ENCODE results near the gene LIMK1.
"Not testable (repeated sequence)": the region's sequence is repeated elsewhere in the genome, so short reads cannot be mapped to it uniquely, and the experiment has no call there.

The LIMK1 gene

DNA sequence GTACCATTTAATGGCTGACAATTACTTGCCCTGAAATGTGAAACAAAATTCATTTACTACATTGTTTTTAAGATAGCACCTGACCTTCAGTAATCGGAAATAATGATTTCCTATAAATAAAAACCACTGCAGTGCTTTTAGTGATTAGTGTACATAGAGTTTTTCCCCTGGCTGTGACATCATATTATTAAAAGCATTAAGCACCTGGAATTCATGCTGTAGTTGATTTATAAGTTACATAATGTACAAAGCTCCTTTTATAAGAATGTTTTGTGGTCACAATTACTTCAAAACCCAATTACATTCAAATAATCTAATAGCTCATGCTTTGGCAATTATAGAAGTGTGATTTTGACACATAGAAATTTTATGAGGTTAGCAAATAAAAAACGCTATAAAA lies 46.3 kb downstream of the LIMK1 start:
- DNase-seq: no peak

DNA sequence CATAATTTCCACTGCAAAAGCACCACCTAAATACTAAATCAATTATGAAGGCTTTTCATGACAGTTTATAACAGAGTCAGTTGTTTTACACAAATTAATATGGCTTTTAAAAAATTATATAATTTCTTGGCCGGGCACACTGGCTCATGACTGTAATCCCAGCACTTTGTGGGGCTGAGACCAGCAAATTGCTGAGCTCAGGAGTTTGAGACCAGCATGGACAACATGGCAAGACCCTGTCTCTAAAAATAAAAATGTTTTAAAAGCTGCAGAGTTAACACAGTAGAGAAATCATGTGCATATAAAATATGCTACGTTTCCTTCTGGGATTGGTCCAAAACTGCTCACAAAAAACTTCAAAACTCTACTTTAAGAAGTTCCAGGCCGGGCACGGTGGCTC lies 46.9 kb downstream of the LIMK1 start:
- no peak for DNase-seq

DNA sequence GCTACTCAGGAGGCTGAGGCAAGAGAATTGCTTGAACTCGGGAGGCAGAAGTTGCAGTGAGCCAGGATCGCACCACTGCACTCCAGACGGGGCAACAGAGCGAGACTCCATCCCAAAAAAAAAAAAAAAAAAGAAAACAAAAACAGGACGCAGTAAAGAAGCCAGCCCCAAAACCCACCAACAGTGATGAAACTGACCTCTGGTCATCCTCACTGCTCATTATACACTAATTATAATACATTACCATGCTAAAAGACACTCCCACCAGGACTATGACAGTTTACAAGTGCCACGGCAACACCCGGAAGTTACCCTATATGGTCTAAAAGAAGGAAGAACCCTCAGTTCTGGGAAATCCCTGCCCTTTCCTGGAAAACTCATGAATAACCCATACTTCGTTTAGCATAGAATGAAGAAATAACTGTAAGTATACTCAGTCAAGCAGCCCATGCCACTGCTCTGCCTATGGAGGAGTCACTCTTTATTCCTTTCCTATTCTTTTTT lies 50.6 kb downstream of the LIMK1 start:
- DNase-seq: no peak

DNA sequence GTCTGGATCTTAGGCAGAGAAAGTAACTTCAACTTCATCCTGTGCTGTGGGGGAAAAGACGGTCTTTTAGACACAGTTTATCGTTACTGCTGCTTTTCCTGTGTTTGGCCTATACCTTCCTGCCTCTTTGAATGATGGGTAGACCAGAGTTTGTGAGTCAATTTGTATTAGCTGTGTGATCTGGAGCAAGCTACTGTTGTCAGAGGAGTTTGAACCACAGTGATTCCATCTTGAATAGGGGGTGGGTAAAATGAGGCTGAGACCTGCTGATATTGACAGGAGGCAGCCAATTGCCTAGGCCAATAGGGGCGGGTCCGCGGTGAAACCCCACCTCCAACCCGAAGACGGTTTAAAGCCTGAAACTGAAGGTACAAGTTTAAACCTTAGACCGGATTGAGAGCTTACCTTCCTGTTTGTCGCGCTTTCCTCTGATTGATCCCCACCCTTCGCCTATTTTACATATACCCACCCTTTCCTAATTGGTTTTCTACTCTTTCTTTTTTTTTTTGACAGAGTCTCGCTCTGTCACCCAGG lies 54.8 kb downstream of the LIMK1 start:
- DNase-seq: peak in 2 of 4 experiments; percentile 11 to 13

DNA sequence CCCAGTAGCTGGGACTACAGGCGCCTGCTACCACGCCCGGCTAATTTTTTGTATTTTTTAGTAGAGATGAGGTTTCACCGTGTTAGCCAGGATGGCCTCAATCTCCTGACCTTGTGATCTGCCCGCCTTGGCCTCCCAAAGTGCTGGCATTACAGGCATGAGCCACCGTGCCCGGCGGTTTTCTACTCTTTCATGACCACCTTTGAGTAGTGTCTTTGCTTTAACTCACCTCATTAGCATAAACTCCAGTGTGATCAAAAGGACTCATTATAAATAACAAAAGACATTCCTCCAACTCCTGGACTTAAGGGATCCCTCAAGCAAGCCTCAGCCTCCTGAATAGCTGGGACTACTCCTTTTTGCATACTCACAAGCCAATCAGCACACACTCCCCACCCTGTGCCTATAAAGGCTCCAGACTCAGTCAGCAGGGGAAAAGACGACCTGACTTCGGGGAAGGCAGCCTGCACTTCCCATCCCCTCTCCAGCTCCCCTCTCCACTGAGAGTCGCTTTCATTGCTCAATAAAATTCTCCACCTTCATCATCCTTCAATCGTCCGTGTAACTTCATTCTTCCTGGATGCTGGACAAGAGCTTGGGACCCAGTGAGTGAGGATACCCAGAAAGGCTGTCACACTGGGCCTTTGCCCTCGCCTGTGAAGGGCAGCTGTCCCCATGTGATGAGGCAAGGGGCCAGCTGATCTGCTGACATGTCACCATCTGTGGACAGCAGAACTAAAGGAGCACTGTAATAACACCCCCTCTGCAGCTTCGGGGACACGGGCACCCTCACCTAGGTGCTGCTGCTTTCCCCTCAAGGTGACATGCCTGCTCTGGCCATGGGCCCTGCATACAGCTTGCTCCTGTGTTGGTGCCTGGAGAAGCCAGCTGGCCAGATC lies 55.6 kb downstream of the LIMK1 start:
- DNase-seq: no peak

DNA sequence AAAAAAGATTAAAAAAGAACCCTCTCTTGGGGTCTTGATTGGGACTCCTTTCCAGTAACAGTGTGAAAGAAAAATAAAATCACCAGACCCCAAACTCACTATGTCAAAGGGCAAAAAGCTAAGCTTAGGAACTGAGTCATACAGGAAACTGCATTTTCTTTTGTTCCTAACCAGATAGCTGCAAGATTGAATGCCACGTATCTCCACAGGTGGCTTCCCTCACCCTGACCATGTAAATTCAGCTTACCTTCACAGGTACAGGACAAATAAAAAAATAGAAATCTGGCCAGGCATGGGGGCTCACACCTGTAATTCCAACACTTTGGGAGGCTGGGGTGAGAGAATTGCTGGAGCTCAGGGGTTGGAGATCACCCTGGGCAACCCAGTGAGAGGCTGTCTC lies 58.1 kb downstream of the LIMK1 start:
- DNase-seq: no peak

DNA sequence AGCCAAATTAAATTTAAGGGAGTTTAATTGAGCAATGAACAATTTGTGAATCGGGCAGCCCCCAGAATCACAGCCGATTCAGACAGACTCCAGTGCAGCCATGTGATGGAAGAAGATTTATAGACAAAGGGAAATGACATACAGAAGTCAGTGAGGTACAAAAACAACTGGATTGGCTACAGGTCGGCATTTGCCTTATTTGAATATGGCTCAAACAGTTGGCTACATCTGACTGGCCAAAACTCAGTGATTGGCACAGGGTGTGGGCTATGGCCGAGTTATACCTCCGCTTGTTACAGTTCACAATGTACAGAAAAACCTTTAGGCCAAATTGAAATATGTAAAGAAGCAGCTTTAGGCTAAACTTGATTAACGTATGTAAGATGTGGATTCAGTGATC lies 59.8 kb downstream of the LIMK1 start:
- DNase-seq: no peak

DNA sequence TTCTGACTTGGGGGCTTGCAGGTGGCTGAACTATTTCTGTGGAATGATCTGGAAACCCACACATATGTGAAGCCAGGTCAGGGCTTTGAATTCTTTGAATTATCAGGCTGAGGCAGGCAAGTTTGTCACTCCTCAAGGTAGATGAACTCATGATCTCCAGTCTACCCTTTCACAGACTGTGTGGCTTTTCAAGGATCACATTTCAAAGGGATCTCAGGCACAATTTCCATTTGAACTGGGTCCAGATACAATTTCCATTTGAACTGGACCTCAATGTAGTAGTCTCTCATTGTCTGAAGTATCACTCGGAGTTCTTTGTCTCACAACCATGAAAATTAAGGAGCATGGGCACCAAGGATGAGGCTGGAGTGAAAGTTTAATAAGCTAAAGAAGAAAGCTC lies 64.9 kb downstream of the LIMK1 start:
- no peak for DNase-seq

DNA sequence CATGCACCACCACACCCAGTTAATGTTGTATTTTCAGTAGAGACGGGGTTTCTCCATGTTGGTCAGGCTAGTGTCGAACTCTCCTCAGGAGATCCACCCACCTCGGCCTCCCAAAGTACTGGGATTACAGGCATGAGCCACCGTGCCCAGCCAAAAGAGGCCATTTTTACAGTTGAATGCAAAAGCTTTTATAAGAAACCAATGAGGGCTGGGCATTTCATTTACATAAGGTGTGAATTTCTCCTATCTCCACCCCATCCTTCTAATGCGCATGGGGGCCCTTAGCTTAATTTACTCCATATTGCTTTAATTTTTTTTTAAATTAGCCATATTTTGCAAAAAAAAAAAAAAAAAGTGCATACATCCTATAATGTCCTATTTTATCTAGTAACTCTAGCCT lies 65.5 kb downstream of the LIMK1 start:
- DNase-seq: no peak

DNA sequence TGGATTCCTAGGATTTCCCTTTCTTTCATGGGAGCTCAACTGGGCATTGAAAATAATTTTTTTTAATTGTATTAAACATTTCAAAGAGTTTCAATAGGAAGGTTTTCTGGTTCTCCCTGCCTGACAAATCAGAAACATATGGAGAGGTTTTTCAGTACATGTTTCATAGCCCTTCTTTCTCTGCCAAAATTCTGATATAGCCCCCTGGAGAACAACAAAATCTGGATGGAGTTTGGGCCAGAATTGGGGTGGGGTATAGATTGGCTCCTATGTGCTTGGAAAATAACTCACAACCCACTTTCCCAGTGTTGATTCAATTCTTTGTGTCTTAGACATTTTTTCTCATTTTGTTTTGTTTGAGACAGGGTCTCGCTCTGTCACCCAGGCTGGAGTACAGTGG lies 66.0 kb downstream of the LIMK1 start:
- no peak for DNase-seq

DNA sequence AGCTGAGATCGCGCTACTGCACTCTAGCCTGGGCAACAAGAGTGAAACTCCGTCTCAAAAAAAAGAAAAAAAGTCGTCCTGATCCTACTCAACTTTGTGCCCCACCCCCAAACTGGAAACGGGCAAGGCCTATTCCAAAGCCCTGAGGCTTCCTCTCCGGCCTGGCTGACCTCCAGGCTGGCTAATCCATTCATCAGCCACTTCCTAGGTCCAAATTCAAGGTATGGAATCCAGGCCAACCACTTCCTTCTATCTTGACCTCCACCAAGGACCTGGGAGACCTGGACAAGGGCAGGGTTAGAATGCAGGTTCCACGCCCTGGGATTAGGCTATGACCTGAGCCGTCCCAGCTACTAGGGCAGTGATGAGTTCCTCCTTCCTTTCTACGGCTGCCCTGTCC lies 70.1 kb downstream of the LIMK1 start:
- no peak for DNase-seq

DNA sequence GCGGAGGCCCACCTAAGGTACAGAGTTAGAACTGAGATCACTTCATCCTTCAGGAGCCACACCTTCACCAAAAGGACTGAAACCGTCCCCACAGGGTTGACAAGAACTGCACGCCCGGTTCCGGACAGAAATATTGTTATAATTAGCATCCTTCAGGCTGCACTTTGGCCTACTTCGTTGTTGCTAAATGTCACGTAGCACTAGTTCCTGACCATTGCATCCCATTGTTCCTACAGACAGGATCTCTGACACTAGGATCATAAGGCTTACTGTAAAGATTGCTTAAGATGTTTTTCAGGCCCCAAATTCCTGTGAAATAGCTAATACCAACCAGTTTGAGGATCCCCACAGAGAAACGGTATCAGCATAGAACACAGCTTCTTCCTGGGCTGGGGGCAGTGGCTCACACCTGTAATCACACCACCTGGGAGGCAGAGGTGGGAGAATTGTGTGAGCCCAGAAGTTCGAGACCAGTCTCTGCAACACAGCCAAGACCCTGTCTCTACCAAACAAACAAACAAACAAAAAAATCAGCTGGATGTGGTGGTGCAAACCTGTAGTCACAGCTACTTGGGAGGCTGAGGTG lies 72.3 kb downstream of the LIMK1 start:
- DNase-seq: no peak

DNA sequence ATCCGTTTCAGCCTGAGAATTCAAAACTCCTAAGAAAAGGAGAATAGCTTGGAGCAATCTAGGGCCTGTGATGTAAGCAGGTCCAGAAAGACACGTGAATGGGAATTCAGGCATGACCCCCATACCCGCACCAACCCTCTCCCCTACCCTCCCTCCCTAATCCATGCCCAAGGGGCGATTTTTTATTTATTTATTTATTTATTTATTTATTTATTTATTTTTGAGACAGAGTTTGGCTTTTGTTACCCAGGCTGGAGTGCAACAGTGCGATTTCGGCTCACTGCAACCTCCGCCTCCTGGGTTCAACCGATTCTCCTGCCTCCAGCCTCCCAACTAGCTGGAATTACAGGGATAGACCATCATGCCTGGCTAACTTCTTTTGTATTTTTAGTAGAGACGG lies 74.0 kb downstream of the LIMK1 start:
- DNase-seq: no peak

DNA sequence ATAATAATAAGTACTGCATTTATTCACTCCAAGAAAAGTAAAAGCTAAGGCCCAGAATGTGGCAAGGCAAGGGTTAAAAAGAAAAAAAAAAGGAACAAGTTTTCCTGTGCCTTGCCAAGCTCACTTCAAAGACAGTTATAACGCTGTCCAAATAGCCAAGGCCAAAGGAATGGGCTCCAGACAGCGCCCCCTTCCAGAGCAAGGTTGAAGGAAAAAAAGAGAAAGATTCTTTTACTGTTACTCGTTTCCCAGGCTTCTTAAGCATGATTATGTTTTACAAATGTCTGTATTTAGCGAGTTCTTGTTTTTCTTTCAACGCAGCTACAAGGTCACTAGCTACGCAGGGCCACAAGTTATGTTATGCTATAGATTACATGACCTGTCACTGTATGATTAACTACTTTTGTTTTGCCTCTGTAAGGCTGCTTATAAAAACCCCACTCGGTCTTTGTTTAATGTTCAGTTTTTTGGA lies 81.4 kb downstream of the LIMK1 start:
- DNase-seq: no peak

DNA sequence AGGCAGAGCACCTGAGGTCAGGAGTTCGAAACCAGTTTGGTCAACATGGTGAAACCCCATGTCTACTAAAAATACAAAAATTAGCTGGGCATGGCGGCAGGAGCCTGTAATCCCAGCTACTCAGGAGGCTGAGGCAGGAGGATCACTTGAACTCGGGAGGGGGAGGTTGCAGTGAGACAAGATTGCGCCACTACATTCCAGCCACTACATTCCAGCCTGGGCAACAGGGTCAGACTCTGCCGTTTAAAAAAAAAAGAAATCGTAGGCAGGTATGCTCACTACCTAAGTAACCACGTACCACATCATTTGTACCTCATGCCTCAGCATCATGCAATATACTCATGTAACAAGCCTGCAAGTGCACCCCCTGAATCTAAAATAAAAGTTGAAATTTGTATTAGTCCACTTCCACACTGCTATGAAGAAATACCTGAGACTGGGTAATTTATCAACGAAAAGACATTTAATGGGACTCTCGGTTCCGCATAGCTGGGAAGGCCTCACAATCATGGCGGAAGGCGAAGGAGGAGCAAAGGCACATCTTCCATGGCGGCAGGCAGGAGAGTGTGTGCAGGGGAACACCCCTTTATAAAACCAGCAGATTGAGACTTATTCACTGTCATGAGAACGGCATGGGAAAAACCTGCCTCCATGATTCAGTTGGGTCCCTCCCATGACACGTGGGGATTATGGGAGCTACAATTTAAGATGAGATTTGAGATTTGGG lies 82.4 kb downstream of the LIMK1 start:
- DNase-seq: no peak

DNA sequence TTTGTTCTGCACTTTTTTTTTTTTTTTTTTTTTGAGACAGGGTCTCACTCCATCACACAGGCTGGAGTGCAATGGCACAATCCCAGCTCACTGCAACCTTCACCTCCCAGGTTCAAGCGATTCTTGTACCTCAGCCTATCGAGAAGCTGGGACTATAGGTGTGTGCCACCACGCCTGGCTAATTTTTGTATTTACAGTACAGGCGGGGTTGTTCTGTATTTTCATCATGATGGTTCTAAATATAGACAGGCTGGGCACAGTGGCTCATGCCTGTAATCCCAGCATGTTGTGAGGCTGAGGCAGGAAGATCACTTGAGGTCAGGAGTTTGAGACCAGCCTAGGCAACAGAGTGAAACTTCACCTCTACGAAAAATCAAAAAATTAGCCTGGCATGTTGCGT lies 83.7 kb downstream of the LIMK1 start:
- DNase-seq: not testable (repeated sequence)

Data from activated CD4-positive, CD25-positive, alpha-beta regulatory T cell (primary cell).